Endothelial cell of umbilical vein (primary cell): ENCODE data around the gene MAN2A1. TPM values are rescaled to one million over a fixed set of nuclear protein-coding genes. Genes with fewer than 3 reads are reported as not detected.

Experiments
- BruUV-seq: library from RNA; stranded (reverse); fragments of 400-500 nt; replicated peaks from 2 replicates; lab custom pipeline; 2021; lab: Mats Ljungman, UMichigan
- CTCF ChIA-PET: fragments of 300-600, 350-600 bp; sonication (Branson Sonifier 250); formaldehyde crosslinking; loops from one replicate; lab custom pipeline; 2021; ENCODE audit warnings: antibody characterized with exemption, inconsistent platforms; lab: Charles Lee
- POLR2A ChIA-PET: fragments of 300-600, 350-600 bp; sonication (Branson Sonifier 250); formaldehyde crosslinking; loops from one replicate; lab custom pipeline; 2021; ENCODE audit warnings: antibody characterized with exemption, inconsistent platforms; lab: Charles Lee
- DNase-seq: peaks from one replicate; pipeline ENCODE4 v3.0.0-alpha.2; 2011; ENCODE audit warnings: low read depth, low spot score
- FAIRE-seq: peaks from 2 replicates; lab custom pipeline; 2011; peaks lifted over from hg19 to GRCh38; lab: Jason Lieb, UNC
- H2AFZ ChIP-seq: 2 replicates; pipeline ENCODE4 v1.6.0; 2012; ENCODE audit warnings: low read depth, low read length, control low read depth, inconsistent platforms
- H3K27ac ChIP-seq: 2 replicates; pipeline ENCODE4 v1.5.1; 2011; ENCODE audit warnings: low read depth, mild to moderate bottlenecking, control low read depth, low read length, moderate library complexity; ENCODE audit not compliant: insufficient read depth
- H3K27me3 ChIP-seq, 2 experiments: 2 replicates each; pipeline versions ENCODE4 v1.6.0 to v1.6.1; 2011; ENCODE audit warnings: low read length in 2 of 2, mixed read lengths in 1 of 2; ENCODE audit not compliant: control insufficient read depth in 2 of 2, insufficient read depth in 2 of 2
- H3K36me3 ChIP-seq, 2 experiments: 2 replicates in 1 of 2; 3 replicates in 1 of 2; pipeline ENCODE4 v1.5.1; 2011; ENCODE audit warnings: low read length in 2 of 2, mild to moderate bottlenecking in 1 of 2, moderate library complexity in 1 of 2; ENCODE audit not compliant: control insufficient read depth in 2 of 2, insufficient read depth in 2 of 2; ENCODE audit errors: extremely low read depth in 1 of 2
- H3K4me1 ChIP-seq: 3 replicates; pipeline ENCODE4 v1.5.1; 2011; ENCODE audit warnings: mild to moderate bottlenecking, low read length; ENCODE audit not compliant: control insufficient read depth, insufficient read depth; ENCODE audit errors: extremely low read depth
- H3K4me2 ChIP-seq: 2 replicates; pipeline ENCODE4 v1.6.1; 2011; ENCODE audit warnings: low read length, control low read depth, mixed read lengths; ENCODE audit not compliant: insufficient read depth
- H3K4me3 ChIP-seq, 3 experiments: fragments of 200-600 bp in 1 of 3; sonication (generic), shearing (Covaris generic) in 1 of 3; replicated peaks in 1 of 3; 2 replicates each; pipeline ENCODE4 v1.5.1; 2011 to 2016; ENCODE audit warnings: control low read depth in 3 of 3, low read length in 3 of 3, mild to moderate bottlenecking in 2 of 3, inconsistent platforms in 1 of 3, low read depth in 1 of 3, moderate library complexity in 1 of 3; ENCODE audit not compliant: insufficient read depth in 1 of 3
- H3K79me2 ChIP-seq: 2 replicates; pipeline ENCODE4 v1.6.0; 2012; ENCODE audit warnings: low read length, inconsistent platforms; ENCODE audit not compliant: control insufficient read depth, insufficient read depth
- H3K9ac ChIP-seq: replicated peaks from 2 replicates; pipeline ENCODE3; 2011; ENCODE audit warnings: low read length, control low read depth; ENCODE audit not compliant: insufficient read depth; ENCODE audit errors: extremely low read depth
- H3K9me1 ChIP-seq: replicated peaks from 3 replicates; pipeline ENCODE4 v1.6.0; 2011; ENCODE audit warnings: mild to moderate bottlenecking, low read length; ENCODE audit not compliant: control insufficient read depth, insufficient read depth; ENCODE audit errors: extremely low read depth
- H3K9me3 ChIP-seq: replicated peaks from 2 replicates; pipeline ENCODE4 v1.5.1; 2012; ENCODE audit warnings: low read length, inconsistent platforms; ENCODE audit not compliant: control insufficient read depth, insufficient read depth
- H4K20me1 ChIP-seq: replicated peaks from 2 replicates; pipeline ENCODE3; 2011; ENCODE audit warnings: mild to moderate bottlenecking, low read length; ENCODE audit not compliant: control insufficient read depth, insufficient read depth; ENCODE audit errors: extremely low read depth
- CTCF ChIP-seq, 2 donors: IDR thresholded peaks; 1 replicate in 1 of 2; 2 replicates in 1 of 2; pipeline ENCODE4 v1.5.1; 2011; ENCODE audit warnings: low read length in 2 of 2, mild to moderate bottlenecking in 2 of 2, moderate library complexity in 2 of 2, control low read depth in 1 of 2, inconsistent platforms in 1 of 2, low read depth in 1 of 2; ENCODE audit not compliant: insufficient read depth in 1 of 2; ENCODE audit errors: extremely low read depth in 1 of 2
- EZH2 ChIP-seq: IDR thresholded peaks from 2 replicates; pipeline ENCODE4 v1.6.1; 2012; ENCODE audit warnings: borderline replicate concordance, low read depth, mild to moderate bottlenecking, moderate library complexity, low read length, inconsistent platforms; ENCODE audit not compliant: severe bottlenecking
- FOS ChIP-seq: IDR thresholded peaks from 2 replicates; pipeline ENCODE4 v1.6.1; 2011; ENCODE audit warnings: mild to moderate bottlenecking, low read length, moderate library complexity, borderline replicate concordance; ENCODE audit not compliant: insufficient read depth
- GATA2 ChIP-seq: IDR thresholded peaks from 2 replicates; pipeline ENCODE4 v1.7.0; 2011; ENCODE audit warnings: low read depth, mild to moderate bottlenecking, moderate library complexity, mixed read lengths, low read length; ENCODE audit not compliant: insufficient read length, insufficient read depth
- JUN ChIP-seq: IDR thresholded peaks from 2 replicates; pipeline ENCODE4 v1.6.1; 2011; ENCODE audit warnings: borderline replicate concordance, low read depth; ENCODE audit not compliant: insufficient read length, insufficient read depth
- MYC ChIP-seq: IDR thresholded peaks from one replicate; pipeline ENCODE4 v1.6.1; 2011; ENCODE audit warnings: mild to moderate bottlenecking, low read depth, low read length
- POLR2A ChIP-seq: IDR thresholded peaks from 2 replicates; pipeline ENCODE4 v1.6.1; 2012; ENCODE audit warnings: low read depth, mild to moderate bottlenecking, control low read depth, low read length
- POLR2AphosphoS5 ChIP-seq: IDR thresholded peaks from 2 replicates; pipeline ENCODE4 v1.6.1; 2012; ENCODE audit warnings: low read depth, mild to moderate bottlenecking, control low read depth, low read length, moderate library complexity; ENCODE audit not compliant: insufficient read depth
- dilution Hi-C: fragments of 300-500 bp; cut with MboI; formaldehyde crosslinking; loops from one replicate; pipeline ENCODE4 v1.15.0; 2019; ENCODE audit warnings: low sequenced_read_pairs; ENCODE audit not compliant: extremely low pct_ligation_motif_present
- intact Hi-C: fragments of 100-400 bp; cut with micrococcal nuclease; formaldehyde crosslinking; loops from one replicate; pipeline ENCODE4 v1.10.0; 2022
- polyA plus RNA-seq, 4 experiments: library from polyadenylated mRNA; depleted of rRNA in 3 of 4; stranded (reverse) in 3 of 4; unstranded in 1 of 4; fragments of >200 nt; gene quantifications; 2 replicates each; pipeline versions ENCODE4 v1.2.1 to v1.2.3, GENCODE V29; 2011 to 2012; ENCODE audit warnings: missing spikeins in 1 of 4
- total RNA-seq: library from RNA; stranded (reverse); gene quantifications from 2 replicates; pipeline ENCODE4 v1.2.3, GENCODE V29; 2021
- TF ChIP-seq, protein P1 (sequence below): IDR thresholded peaks from 2 replicates; pipeline ENCODE4 v1.6.1; 2011; ENCODE audit not compliant: insufficient read depth, insufficient read length

The MAN2A1 gene
- total and polyA plus RNA-seq, 2 donors (not counting 3 experiments of a cell fraction or from before 2014, with no cell fraction given), result 20.8 to 54.8 TPM

- POLR2A ChIA-PET, result no interaction called here
- peak; percentile 6 for DNase-seq
- dilution Hi-C loops, result no loop called here
- Histone ChIP-seq H2AFZ (no peak overlapping the region), H3K9ac (no peak overlapping the region), H3K9me1 (no peaks in the 10 kb centered on the region), H3K27me3 (no peaks in the 10 kb centered on the region), H3K79me2 (no peaks in the 10 kb centered on the region), H3K36me3 (no peaks in the 10 kb centered on the region), H3K9me3 (no peaks in the 10 kb centered on the region), H3K27ac (peak overlapping the region; percentile 9), H3K4me3 (no peak overlapping the region), H3K4me1 (peaks cover 17% of the 10 kb centered on the region), H3K4me2 (peak overlapping the region; percentile 60), H4K20me1 (no peaks in the 10 kb centered on the region)
- no peak for TF ChIP-seq FOS
- TF ChIP-seq JUN, result no peak
- no peak for TF ChIP-seq POLR2AphosphoS5
- no peak for TF ChIP-seq MYC
- TF ChIP-seq CTCF (IDR thresholded peaks at IDR 0.05; ENCODE audit: extremely low read depth in 1 of 2, insufficient read depth in 1 of 2, low read depth in 1 of 2, low read length in 2 of 2), result no peak
- TF ChIP-seq GATA2, result no peak
- TF ChIP-seq EZH2, result no peak
- TF ChIP-seq, protein P1, sequence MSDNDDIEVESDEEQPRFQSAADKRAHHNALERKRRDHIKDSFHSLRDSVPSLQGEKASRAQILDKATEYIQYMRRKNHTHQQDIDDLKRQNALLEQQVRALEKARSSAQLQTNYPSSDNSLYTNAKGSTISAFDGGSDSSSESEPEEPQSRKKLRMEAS, result no peak
- no peak for TF ChIP-seq POLR2A
- CTCF ChIA-PET, result interaction anchor here (1.6 kb wide), 1 partner anchor 20 kb away, joined by 8 read pairs; no protein-coding TSS in a partner anchor
- no TSS peak for BruUV-seq
- peak; percentile 4 for FAIRE-seq
- intact Hi-C loops, result loop anchor here (1.0 kb wide), 2 partner anchors 13 to 20 kb away; partner anchors contain the start of gene MAN2A1
Measured at GRCh38 chr5:109668668-109669422, 20.9 kb upstream of the MAN2A1 start.
